GM21737 (cell line): ENCODE results near the gene SUPT20HL2.
"Not testable (repeated sequence)": the region's sequence is repeated elsewhere in the genome, so short reads cannot be mapped to it uniquely, and the experiment has no call there.

Source experiments
- ATAC-seq: cut with Tn5 transposase; IDR thresholded peaks from one replicate; pipeline ENCODE4 v1.9.1; 2021; ENCODE audit warnings: mild to moderate bottlenecking, moderate library complexity; ENCODE audit not compliant: unreplicated experiment

SUPT20HL2 gene

GRCh38 chrX:24310916-24311315 lies 3.0 kb downstream of the SUPT20HL2 start:
- ATAC-seq = not testable (repeated sequence)

GRCh38 chrX:24309580-24310374 lies 4.1 kb downstream of the SUPT20HL2 start:
- not testable (repeated sequence) for ATAC-seq

- not testable (repeated sequence) for ATAC-seq
Observed at GRCh38 chrX:24308803-24309202, 5.1 kb downstream of the SUPT20HL2 start.

GRCh38 chrX:24306440-24306839 lies 7.4 kb downstream of the SUPT20HL2 start:
- ATAC-seq = no peak

- no peak for ATAC-seq
Observed at GRCh38 chrX:24305905-24306304, 8.0 kb downstream of the SUPT20HL2 start.

GRCh38 chrX:24301806-24302205 lies 12.1 kb downstream of the SUPT20HL2 start:
- no peak for ATAC-seq

- no peak for ATAC-seq
Observed at GRCh38 chrX:24301060-24301459, 12.8 kb downstream of the SUPT20HL2 start.

GRCh38 chrX:24298191-24298590 lies 15.7 kb downstream of the SUPT20HL2 start:
- ATAC-seq = no peak

- ATAC-seq = no peak
Observed at GRCh38 chrX:24294619-24295018, 19.2 kb downstream of the SUPT20HL2 start.

- no peak for ATAC-seq
Observed at GRCh38 chrX:24293412-24293811, 20.5 kb downstream of the SUPT20HL2 start.

GRCh38 chrX:24292353-24292752 lies 21.5 kb downstream of the SUPT20HL2 start:
- ATAC-seq = no peak

- ATAC-seq = no peak
Observed at GRCh38 chrX:24285082-24285481, 28.8 kb downstream of the SUPT20HL2 start.

- ATAC-seq = no peak
Observed at GRCh38 chrX:24283127-24283794, 30.6 kb downstream of the SUPT20HL2 start.

- no peak for ATAC-seq
Observed at GRCh38 chrX:24282381-24283126, 31.3 kb downstream of the SUPT20HL2 start.

- ATAC-seq = no peak
Observed at GRCh38 chrX:24277405-24277804, 36.5 kb downstream of the SUPT20HL2 start.

GRCh38 chrX:24276015-24276414 lies 37.9 kb downstream of the SUPT20HL2 start:
- ATAC-seq = no peak

- ATAC-seq = no peak
Observed at GRCh38 chrX:24271262-24271661, 42.6 kb downstream of the SUPT20HL2 start.

- no peak for ATAC-seq
Observed at GRCh38 chrX:24268786-24269185, 45.1 kb downstream of the SUPT20HL2 start.

GRCh38 chrX:24266996-24267395 lies 46.9 kb downstream of the SUPT20HL2 start:
- ATAC-seq = no peak

- ATAC-seq = no peak
Observed at GRCh38 chrX:24264383-24264782, 49.5 kb downstream of the SUPT20HL2 start.

GRCh38 chrX:24262309-24262708 lies 51.6 kb downstream of the SUPT20HL2 start:
- ATAC-seq = no peak
